Body of pancreas (tissue), 4 donors: ENCODE measurements around the gene DYTN. TPM values are rescaled to one million over a fixed set of nuclear protein-coding genes. Genes with fewer than 3 reads are reported as not detected.

Experiments used
- ATAC-seq: fragments of 150-250 bp; one replicate; pipeline ENCODE4 v1.9.1; 2016
- DNase-seq, 4 donors: peaks; one replicate each; pipeline ENCODE4 v3.0.0-alpha.2; 2019
- H3K27ac ChIP-seq, 4 donors: fragments of 200-600 bp; sonication (generic); 1 replicate in 3 of 4; 2 replicates in 1 of 4; pipeline versions ENCODE4 v1.5.1 to v1.6.1; 2016 to 2019; ENCODE audit warnings: mild to moderate bottlenecking in 1 of 4, mixed read lengths in 1 of 4, moderate library complexity in 1 of 4
- H3K27me3 ChIP-seq, 2 donors: fragments of 200-600 bp; sonication (generic); one replicate each; pipeline ENCODE4 v1.6.0; 2016; ENCODE audit warnings: mild to moderate bottlenecking in 1 of 2
- H3K36me3 ChIP-seq, 2 donors: fragments of 200-600 bp; sonication (generic); replicated peaks in 1 of 2; 2 replicates each; pipeline ENCODE4 v1.5.1; 2016; ENCODE audit warnings: low read depth in 2 of 2; ENCODE audit not compliant: insufficient read depth in 1 of 2
- H3K4me1 ChIP-seq: fragments of 200-600 bp; sonication (generic); one replicate; pipeline ENCODE4 v1.6.0; 2016
- H3K4me3 ChIP-seq, 2 donors: fragments of 200-600 bp; sonication (generic); 1 replicate in 1 of 2; 2 replicates in 1 of 2; pipeline ENCODE4 v1.5.1; 2016 to 2019
- H3K9me3 ChIP-seq, 3 donors: fragments of 200-600 bp; sonication (generic); 1 replicate in 2 of 3; 2 replicates in 1 of 3; pipeline ENCODE4 v1.5.1; 2016
- CTCF ChIP-seq, 7 experiments: fragments of 450-650 bp in 4 of 7; fragments of 200-600 bp in 3 of 7; sonication (generic) in 3 of 7; IDR thresholded peaks; one replicate each; pipeline ENCODE4 v1.5.1; 2016 to 2019; ENCODE audit warnings: antibody characterized with exemption in 7 of 7
- POLR2A ChIP-seq, 3 donors: fragments of 450-650 bp; IDR thresholded peaks; one replicate each; pipeline ENCODE4 v1.6.1; 2016; ENCODE audit warnings: antibody characterized with exemption in 3 of 3, mild to moderate bottlenecking in 2 of 3
- WGBS, 2 donors: methylation state at CpG; one replicate each; pipeline ENCODE4 v1.1.5; 2017; 5-methylcytosine and 5-hydroxymethylcytosine counted together
- intact Hi-C: fragments of 100-400 bp; cut with DNase I; formaldehyde crosslinking; loops from one replicate; pipeline ENCODE4 v1.15.1; 2023
- small RNA-seq: library from RNA; depleted of rRNA; stranded (forward); fragments of <200 nt; gene quantifications from one replicate; pipeline ENCODE3, GENCODE V24; 2016
- total RNA-seq, 2 donors: library from RNA; depleted of rRNA; stranded (reverse); fragments of >200 nt; gene quantifications; one replicate each; pipeline ENCODE4 v1.1.0, GENCODE V29; 2016

Gene DYTN
- total RNA-seq, 2 donors from 2014 or later = not detected

- H3K4me1 ChIP-seq = no peaks in the 10 kb centered on the region
- 62 to 73% methylated on average over 3 of the region's 3 CpGs for WGBS, 2 donors
- no peak for TF ChIP-seq CTCF (IDR thresholded peaks at IDR 0.05)
- no peak for TF ChIP-seq POLR2A (IDR thresholded peaks at IDR 0.05)
- no peak overlapping the region for H3K4me3 ChIP-seq
- H3K27ac ChIP-seq = no peak overlapping the region
- H3K27me3 ChIP-seq = no peaks in the 10 kb centered on the region
- no peak for ATAC-seq
- intact Hi-C loops = no loop called here
- no peak for DNase-seq
- no peaks in the 10 kb centered on the region for H3K9me3 ChIP-seq
- H3K36me3 ChIP-seq = no peaks in the 10 kb centered on the region
These were observed 115.0 kb downstream of the DYTN start for GRCh38 chr2:206603243-206603642.

Small RNA genes lying within 50 kb of the gene (small RNA-seq; reads per million reads assigned to genes)
- not detected for gene RF00019

Other genes with a start within 250 kb of the DYTN start
- not detected for gene FAM237A, start 75.9 kb downstream of the DYTN start, total RNA-seq
- gene MDH1B, start 46.9 kb upstream of the DYTN start, total RNA-seq = 1 to 10 TPM; 1.0 to 3.0 TPM
- 10 to 100 TPM; 15.3 to 16.5 TPM for gene FASTKD2, start 47.2 kb upstream of the DYTN start, total RNA-seq
- gene CPO, start 221.1 kb upstream of the DYTN start, total RNA-seq = not detected